DMS153 treated with DMSO at 0.1 percent for 48 hours (cell line): Measurements from ENCODE around the gene WNT1.

Experiments
- DNase-seq: peaks from one replicate; lab custom pipeline; 2025; ENCODE audit not compliant: unreplicated experiment; lab: John Stamatoyannopoulos, UW

Gene WNT1

GRCh38 chr12:48960834-48961233 lies 17.3 kb upstream of the WNT1 start:
- DNase-seq = no peak

- DNase-seq = no peak
Observed at GRCh38 chr12:48961331-48961730, 16.8 kb upstream of the WNT1 start.

GRCh38 chr12:48961801-48962200 lies 16.3 kb upstream of the WNT1 start:
- no peak for DNase-seq

GRCh38 chr12:48965298-48965838 lies 12.8 kb upstream of the WNT1 start:
- DNase-seq = no peak

GRCh38 chr12:48966177-48966895 lies 11.8 kb upstream of the WNT1 start:
- no peak for DNase-seq

- no peak for DNase-seq
Observed at GRCh38 chr12:48967991-48968390, 10.1 kb upstream of the WNT1 start.

GRCh38 chr12:48968467-48968866 lies 9.7 kb upstream of the WNT1 start:
- no peak for DNase-seq

- DNase-seq = no peak
Observed at GRCh38 chr12:48969160-48969771, 8.9 kb upstream of the WNT1 start.

- no peak for DNase-seq
Observed at GRCh38 chr12:48969833-48970701, 8.1 kb upstream of the WNT1 start.

- no peak for DNase-seq
Observed at GRCh38 chr12:48970702-48971334, 7.3 kb upstream of the WNT1 start.

GRCh38 chr12:48972213-48972951 lies 5.7 kb upstream of the WNT1 start:
- no peak for DNase-seq

GRCh38 chr12:48972952-48973483 lies 5.1 kb upstream of the WNT1 start:
- DNase-seq = no peak

- no peak for DNase-seq
Observed at GRCh38 chr12:48973531-48973930, 4.6 kb upstream of the WNT1 start.

GRCh38 chr12:48973941-48974673 lies 4.0 kb upstream of the WNT1 start:
- DNase-seq = no peak

GRCh38 chr12:48977290-48978281 lies 536 bp upstream of the WNT1 start:
- no peak for DNase-seq

GRCh38 chr12:48978741-48979601 lies 849 bp downstream of the WNT1 start:
- no peak for DNase-seq

- no peak for DNase-seq
Observed at GRCh38 chr12:48979602-48980388, 1.7 kb downstream of the WNT1 start.
